Measurements from ENCODE around the gene ATRX.

DNA sequence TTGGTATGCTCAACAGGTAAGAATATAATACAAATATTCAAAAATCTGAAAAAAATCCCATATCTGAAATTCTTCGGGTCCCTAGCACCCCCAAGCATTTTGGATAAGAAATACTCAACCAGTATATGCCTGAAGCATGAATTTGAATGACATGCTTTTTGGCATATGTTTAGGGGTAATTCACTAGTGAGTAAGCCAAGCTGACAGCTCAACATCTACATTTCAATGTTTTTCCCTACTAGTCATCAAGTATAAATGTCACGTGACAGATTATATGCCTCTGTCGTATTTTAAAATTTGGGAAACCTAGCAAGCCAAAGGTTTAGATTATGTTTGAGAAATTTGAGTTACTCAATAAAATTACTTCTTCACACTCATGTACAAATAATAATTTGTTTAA is 213.7 kb downstream of the ATRX start:
- TF ChIP-seq MAX (IDR thresholded peaks at IDR 0.05) (no peak), POLR2A (IDR thresholded peaks at IDR 0.05; ENCODE audit: borderline replicate concordance, extremely low read depth, insufficient read depth, insufficient read length) (no peak), JUND (IDR thresholded peaks at IDR 0.05) (no peak), ZFX (IDR thresholded peaks at IDR 0.05) (no peak), SP1 (IDR thresholded peaks at IDR 0.05; ENCODE audit: low read depth) (no peak), EZH2phosphoT487 (IDR thresholded peaks at IDR 0.05; ENCODE audit: borderline replicate concordance) (no peak), EZH2 (IDR thresholded peaks at IDR 0.05) (no peak), RAD21 (IDR thresholded peaks at IDR 0.05; ENCODE audit: low read depth) (no peak), ATF3 (IDR thresholded peaks at IDR 0.05) (no peak), CBX3 (IDR thresholded peaks at IDR 0.05; ENCODE audit: low read depth) (no peak), POLR2AphosphoS5 (IDR thresholded peaks at IDR 0.05; ENCODE audit: low read depth, low read length) (no peak)
- TF ChIP-seq, protein P1, sequence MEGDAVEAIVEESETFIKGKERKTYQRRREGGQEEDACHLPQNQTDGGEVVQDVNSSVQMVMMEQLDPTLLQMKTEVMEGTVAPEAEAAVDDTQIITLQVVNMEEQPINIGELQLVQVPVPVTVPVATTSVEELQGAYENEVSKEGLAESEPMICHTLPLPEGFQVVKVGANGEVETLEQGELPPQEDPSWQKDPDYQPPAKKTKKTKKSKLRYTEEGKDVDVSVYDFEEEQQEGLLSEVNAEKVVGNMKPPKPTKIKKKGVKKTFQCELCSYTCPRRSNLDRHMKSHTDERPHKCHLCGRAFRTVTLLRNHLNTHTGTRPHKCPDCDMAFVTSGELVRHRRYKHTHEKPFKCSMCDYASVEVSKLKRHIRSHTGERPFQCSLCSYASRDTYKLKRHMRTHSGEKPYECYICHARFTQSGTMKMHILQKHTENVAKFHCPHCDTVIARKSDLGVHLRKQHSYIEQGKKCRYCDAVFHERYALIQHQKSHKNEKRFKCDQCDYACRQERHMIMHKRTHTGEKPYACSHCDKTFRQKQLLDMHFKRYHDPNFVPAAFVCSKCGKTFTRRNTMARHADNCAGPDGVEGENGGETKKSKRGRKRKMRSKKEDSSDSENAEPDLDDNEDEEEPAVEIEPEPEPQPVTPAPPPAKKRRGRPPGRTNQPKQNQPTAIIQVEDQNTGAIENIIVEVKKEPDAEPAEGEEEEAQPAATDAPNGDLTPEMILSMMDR (IDR thresholded peaks at IDR 0.05 in 2 of 3, conservative IDR thresholded peaks at IDR 0.05 in 1 of 3; ENCODE audit: borderline replicate concordance in 1 of 3, insufficient read depth in 1 of 3, low read depth in 2 of 3, low read length in 2 of 3), result no peak
